GM12801 (cell line): ENCODE results near the gene RNU4-1.

Source experiments
- TF ChIP-seq, protein P1 (sequence below): IDR thresholded peaks from one replicate; pipeline ENCODE4 v1.5.1; 2011; ENCODE audit warnings: control low read depth; ENCODE audit not compliant: insufficient read length; ENCODE audit errors: extremely low read depth

The RNU4-1 gene

DNA sequence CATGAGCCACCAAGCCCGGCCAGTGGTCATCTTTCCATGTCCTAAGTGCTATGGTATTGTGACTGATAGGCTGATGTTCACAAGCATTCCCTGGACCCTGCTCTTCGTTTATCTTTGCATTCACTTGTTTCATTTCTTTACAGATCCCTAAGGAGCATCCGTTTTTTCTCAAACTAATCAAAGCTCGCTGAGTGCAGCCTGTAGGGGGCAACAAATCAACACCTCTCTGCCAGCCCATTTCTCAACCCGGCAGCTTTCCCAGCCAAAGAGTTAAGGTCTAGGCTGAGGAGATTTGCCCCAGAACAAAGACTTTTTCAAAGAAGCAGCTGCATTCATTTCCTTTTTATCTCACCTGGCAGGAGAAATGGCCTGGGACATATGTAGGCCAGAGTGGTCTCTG, 21.2 kb upstream of the RNU4-1 start:
- TF ChIP-seq, protein P1, sequence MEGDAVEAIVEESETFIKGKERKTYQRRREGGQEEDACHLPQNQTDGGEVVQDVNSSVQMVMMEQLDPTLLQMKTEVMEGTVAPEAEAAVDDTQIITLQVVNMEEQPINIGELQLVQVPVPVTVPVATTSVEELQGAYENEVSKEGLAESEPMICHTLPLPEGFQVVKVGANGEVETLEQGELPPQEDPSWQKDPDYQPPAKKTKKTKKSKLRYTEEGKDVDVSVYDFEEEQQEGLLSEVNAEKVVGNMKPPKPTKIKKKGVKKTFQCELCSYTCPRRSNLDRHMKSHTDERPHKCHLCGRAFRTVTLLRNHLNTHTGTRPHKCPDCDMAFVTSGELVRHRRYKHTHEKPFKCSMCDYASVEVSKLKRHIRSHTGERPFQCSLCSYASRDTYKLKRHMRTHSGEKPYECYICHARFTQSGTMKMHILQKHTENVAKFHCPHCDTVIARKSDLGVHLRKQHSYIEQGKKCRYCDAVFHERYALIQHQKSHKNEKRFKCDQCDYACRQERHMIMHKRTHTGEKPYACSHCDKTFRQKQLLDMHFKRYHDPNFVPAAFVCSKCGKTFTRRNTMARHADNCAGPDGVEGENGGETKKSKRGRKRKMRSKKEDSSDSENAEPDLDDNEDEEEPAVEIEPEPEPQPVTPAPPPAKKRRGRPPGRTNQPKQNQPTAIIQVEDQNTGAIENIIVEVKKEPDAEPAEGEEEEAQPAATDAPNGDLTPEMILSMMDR: no peak

DNA sequence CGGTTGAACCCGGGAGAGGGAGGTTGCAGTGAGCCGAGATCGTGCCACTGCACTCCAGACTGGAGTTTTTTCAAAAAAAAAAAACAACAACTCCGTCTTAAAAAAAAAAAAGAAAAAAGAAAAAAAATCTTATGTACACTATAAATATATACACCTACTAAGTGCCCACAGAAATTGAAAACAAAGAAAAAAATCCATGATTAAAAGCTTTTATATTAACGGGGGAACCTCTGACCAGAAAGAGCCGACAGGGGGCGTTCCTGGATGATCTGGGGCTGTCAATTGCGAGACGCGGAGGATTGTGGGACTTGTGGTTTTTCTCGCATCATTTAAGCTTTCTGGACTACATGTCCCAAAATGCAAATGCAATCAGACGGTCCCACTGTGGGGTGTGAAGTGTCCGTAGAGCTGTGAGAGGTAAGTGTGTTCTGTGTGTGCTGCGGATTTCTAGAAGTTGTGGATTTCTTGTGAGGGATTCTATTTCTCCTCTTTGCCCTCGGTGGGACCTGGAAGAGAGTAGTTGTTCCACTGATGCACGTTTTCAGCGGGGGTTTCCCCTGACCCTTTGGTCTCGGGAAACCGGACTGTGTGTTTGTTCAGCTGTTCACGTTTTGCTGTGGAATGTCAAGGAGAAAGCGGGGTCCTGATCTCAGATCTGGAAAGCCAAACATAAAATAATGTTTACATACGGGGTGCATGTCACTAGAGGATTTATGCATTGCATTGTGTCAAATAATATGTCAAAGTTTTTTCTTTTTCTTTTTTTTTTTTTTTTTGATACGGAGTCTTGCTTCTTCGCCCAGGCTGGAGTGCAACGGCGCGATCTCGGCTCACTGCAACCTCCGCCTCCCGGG, 9.2 kb upstream of the RNU4-1 start, which contains the start of gene SIRT4:
Gene SIRT4, plus strand, starts transcription at position 360 of the 854 bp plus-strand sequence. CDS start 1,241 bp downstream, outside the sequence.
- TF ChIP-seq, protein P1: no peak

DNA sequence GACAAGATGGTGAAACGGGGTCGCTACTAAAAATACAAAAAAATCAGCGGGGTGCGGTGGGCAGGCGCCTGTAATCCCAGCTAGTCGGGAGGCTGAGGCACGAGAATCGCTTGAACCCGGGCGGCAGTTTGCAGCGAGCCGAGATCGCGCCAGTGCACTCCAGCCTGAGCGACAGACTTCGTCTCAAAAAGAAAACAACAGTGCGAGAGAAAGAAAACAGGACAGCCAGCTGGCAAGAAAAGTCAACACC, 701 bp downstream of the RNU4-1 start:
- TF ChIP-seq, protein P1: no peak

DNA sequence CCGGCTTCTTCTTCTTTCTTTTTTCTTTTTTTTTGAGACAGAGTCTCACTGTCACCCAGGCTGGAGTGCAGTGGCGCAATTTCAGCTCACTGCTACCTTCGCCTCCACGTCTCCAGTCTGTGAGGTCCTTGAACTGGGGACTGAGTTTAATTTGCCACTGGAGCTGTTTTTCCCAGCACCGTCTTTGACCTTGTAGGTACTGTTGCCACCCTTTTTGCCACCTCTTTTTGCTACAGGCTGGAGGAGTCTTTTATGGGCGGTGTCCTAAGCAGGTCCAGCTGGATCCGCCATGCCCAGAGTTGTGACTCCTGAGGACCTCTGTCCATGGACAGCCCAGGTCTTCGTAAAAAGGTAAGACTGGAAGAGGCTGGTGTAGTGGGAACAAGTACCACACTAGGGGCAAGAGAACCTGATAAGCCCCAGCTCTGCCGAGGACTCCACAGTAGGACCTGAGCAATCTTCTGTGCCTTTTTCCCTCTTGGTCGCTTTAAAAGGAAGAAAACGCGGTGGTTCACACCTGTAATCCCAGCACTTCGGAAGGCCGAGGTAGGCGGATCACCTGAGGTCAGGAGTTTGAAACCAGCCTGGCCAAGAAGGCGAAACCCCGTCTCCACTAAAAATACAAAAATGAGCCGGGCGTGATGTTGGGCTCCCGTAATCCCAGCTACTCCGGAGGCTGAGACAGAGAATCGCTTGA, 2.3 kb downstream of the RNU4-1 start:
- TF ChIP-seq, protein P1: no peak

DNA sequence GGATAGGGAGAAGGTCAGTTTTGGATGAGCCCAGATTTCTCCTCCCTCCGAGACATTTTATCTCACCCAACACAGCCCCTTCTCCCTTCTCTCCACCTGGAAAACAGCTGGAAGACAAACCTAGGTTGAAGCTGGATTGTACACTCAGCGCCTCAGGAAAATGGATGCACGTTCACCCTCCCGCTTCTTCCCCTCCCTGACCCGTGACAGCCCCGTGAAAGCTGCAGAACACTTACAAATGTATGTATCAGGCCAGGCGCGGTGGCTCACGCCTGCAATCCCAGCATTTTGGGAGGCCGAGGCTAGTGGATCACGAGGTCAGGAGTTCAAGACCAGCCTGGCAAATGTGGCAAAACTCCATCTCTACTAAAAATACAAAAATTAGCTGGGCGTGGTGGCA, 5.5 kb downstream of the RNU4-1 start:
- TF ChIP-seq, protein P1: no peak

DNA sequence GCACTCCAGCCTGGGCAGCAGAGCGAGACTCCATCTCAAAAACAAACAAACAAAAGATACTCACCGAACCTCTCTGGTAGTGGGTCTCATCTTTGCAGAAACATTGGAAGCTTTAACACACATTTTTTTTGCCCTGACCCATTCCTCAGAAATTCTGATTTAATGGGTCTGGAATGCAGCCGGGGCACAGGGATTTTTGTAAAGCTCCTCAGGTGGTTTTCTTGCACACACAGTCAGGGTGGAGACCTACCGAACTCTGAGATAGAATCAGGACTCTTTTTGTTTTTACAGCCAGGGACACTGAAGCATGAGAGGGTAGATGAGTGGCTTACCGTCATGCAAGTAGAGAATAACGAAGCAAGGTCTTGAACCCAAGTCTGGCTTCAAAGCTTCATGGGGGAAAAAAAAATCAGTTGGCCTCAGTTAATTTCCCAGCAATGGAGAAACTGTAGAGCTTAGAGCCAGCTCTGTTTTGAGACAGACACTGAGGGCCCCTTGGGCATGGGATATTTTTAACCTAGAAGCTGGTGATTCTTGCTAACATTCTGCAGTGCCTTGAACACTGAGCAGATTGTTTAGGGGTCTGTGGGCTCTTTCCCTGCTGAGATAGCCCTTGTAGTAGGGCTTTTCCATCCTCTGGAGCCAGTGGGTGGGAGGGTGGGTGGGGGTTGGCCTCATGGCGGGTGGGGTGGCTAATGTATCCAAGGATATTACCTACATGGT, 6.1 kb downstream of the RNU4-1 start:
- TF ChIP-seq, protein P1: no peak

DNA sequence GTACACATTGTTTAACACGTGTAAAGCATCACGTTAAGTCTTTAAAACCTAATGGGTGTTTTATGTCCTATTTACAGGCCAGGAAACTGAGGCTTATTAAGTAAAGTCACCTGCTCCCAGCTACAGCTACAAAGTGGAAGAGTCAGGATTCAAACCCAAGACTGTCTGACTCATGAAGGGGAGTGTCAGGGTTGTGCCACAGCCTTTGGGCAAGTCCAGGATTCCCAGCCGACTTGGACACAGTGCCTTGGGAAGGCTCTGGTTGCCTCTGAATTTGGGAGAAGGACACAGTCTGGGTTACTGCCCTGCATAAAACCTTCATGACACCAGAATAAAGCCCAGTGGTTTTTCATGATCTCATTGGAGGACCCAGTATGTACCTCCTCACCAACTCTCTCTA, 8.7 kb downstream of the RNU4-1 start:
- TF ChIP-seq, protein P1: no peak
